Measurements from ENCODE around the gene RNF169.
"Not testable (repeated sequence)": the region's sequence is repeated elsewhere in the genome, so short reads cannot be mapped to it uniquely, and the experiment has no call there.

RNF169 gene

DNA sequence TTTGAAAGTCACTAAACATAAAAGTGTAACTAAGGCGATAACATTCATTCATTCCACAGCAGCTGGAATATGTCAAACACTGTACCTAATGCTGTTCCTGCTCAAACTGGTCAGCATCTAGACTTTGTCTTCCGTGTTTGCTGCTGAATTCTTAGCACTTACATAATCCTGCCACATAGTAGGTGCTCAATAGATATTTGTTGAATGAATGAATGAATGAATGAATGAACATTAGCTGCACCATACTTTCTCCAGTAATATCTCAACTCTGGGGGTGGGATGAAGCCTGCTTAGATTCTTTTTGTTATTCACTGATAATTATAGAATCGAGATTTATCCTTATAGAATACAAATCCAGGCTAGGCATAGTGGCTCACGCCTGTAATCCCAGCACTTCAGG, 6.6 kb upstream of the RNF169 start:
- DNase-seq (ENCODE audit: low spot score): no peak
- no peak for TF ChIP-seq CTCF (IDR thresholded peaks at IDR 0.05; ENCODE audit: extremely low read depth, missing control alignments)

DNA sequence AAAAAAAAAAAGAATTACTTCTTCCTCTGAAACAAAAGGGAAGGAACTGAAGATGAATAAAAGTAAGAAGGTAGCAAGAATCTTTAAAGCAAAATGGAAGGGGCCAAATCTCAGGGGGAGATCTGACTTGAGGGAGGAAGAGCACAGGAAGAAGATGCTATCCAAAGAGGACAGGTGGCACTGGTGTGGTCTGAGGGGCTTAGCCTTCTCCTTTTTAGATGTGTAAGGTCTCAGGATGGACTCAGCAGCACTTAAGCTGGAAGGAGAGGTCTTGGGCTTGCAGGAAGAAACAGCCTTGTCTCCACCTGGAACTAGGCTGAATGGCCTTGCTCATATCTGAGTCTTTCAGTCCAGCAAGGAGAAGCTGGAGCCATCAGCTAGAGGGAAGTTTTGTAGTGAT, 5.0 kb upstream of the RNF169 start:
- no peak for TF ChIP-seq CTCF (IDR thresholded peaks at IDR 0.05; ENCODE audit: extremely low read depth, missing control alignments)
- no peak for DNase-seq (ENCODE audit: low spot score)

- no peak for TF ChIP-seq CTCF (IDR thresholded peaks at IDR 0.05; ENCODE audit: extremely low read depth, missing control alignments)
- no peak for DNase-seq (ENCODE audit: low spot score)
Observed at GRCh38 chr11:74744277-74744676, 4.4 kb upstream of the RNF169 start.

- no peak for TF ChIP-seq CTCF (IDR thresholded peaks at IDR 0.05; ENCODE audit: extremely low read depth, missing control alignments)
- DNase-seq (ENCODE audit: low spot score): peak; percentile 2
Observed at GRCh38 chr11:74746868-74747267, 1.8 kb upstream of the RNF169 start.

GRCh38 chr11:74749127-74749964, 697 bp downstream of the RNF169 start:
- TF ChIP-seq CTCF (IDR thresholded peaks at IDR 0.05; ENCODE audit: extremely low read depth, missing control alignments): no peak
- peak; percentile 79 for DNase-seq (ENCODE audit: low spot score)

DNA sequence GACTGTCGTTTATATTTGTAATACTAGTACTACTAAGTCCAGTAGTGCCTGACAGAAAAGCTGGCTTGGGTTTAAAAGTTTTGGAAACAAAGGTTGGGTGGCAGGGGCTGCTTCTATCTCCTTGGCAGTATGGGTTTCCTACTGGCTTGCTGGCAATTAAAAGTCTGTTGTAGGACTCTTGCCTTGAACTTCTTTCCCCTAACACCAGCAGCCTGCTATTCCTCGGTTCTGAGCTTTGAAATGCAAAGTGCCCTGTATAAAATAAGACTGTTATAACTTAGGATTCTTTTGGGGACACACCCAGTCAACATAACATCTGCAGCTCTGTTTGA, 1.3 kb downstream of the RNF169 start:
- no peak for DNase-seq (ENCODE audit: low spot score)
- no peak for TF ChIP-seq CTCF (IDR thresholded peaks at IDR 0.05; ENCODE audit: extremely low read depth, missing control alignments)

DNA sequence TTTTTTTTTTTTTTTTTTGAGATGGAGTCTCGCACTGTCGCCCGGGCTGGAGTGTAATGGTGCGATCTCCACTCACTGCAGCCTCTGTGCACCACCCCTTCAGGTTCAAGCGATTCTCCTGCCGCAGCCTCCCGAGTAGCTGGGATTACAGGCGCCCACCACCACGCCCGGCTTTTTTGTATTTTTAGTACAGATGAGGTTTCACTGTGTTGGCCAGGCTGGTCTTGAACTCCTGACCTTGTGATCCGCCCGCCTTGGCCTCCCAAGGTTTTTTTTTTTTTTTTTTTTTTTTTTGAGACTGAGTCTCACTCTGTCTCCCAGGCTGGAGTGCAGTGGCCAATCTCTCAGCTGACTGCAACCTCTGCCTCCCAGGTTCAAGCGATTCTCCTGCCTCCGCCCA, 1.9 kb downstream of the RNF169 start:
- not testable (repeated sequence) for DNase-seq (ENCODE audit: low spot score)

DNA sequence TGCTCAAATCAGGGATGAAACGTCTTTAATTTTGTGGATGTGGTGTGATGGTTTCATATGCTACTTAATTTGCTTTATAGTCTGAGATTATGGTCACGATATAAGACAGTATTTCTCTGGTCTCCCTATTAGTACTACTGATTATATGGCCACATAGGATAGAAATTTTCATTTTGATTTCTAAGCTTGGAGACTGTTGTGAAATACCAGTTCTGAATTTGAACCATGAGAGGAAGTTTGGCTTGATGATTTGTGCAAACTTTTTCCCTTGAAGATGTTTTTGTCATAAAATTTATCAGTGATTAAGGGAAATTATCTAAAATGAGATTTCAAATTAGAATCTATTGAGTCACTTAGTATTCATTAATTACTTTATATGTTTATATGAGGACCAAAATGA, 2.7 kb downstream of the RNF169 start:
- TF ChIP-seq CTCF (IDR thresholded peaks at IDR 0.05; ENCODE audit: extremely low read depth, missing control alignments): no peak
- DNase-seq (ENCODE audit: low spot score): no peak
